C4-2B (cell line): ENCODE results near the gene CDH12.
"Not testable (repeated sequence)": the region's sequence is repeated elsewhere in the genome, so short reads cannot be mapped to it uniquely, and the experiment has no call there.

Source experiments
- H3K27ac ChIP-seq: fragments of 450-650 bp; 2 replicates; pipeline ENCODE4 v1.5.1; 2017
- CTCF ChIP-seq: fragments of 450-650 bp; conservative IDR thresholded peaks from 2 replicates; pipeline ENCODE4 v1.5.1; 2017; ENCODE audit warnings: mild to moderate bottlenecking
- ZFX ChIP-seq: fragments of 450-650 bp; IDR thresholded peaks from 2 replicates; pipeline ENCODE4 v1.6.1; 2017

CDH12 gene

DNA sequence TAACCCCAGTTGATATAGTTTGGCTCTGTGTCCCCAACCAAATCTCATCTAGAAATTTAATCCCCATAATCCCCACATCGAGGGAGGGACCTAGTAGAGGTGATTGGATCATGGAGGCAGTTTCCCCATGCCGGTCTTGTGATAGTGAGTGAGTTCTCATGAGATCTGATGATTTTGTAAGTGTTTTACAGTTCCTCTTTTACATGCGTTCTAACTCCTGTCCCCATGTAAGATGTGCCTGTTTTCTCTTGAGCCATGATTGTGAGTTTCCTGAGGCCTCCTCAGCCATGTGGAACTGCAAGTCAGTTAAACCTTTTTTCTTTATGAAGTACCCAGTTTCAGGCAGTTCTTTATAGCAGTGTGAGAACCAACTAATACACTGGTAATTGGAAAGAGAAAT is 73.6 kb downstream of the CDH12 start:
- TF ChIP-seq ZFX: no peak
- TF ChIP-seq CTCF: no peak
- no peak overlapping the region for H3K27ac ChIP-seq

DNA sequence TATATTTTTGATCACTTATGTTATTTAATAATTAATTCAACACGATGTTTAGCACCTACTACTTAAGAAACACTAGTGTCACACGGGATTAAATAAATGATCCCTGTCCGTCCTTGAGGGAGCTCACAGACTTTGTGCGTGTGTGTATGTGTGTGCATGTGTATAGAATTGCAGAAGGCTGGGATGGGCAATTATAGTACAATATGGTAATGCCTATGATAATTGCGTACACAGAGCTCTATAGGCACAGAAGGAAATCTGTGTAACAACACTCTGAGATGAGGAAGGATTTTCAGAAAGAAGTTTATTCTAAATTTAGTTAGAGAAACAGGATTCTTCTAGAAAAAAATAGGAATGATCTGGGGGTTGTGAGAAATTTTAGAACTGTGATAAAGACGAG is 76.9 kb downstream of the CDH12 start:
- no peak overlapping the region for H3K27ac ChIP-seq
- TF ChIP-seq CTCF: no peak

DNA sequence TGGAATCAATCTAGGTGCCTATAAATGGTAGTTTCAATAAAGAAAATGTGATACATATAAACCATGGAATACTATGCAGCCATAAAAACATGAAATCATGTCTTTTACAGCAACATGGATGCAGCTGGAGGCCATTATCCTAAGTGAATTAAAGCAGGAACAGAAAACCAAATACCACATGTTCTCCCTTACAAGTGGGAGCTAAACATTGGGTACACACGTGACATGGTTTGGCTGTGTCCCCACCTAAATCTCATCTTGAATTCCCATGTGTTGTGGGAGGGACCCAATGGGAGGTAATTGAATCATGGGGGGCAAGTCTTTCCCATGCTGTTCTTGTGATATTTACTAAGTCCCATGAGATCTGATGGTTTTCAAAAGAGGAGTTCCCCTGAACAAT is 78.9 kb downstream of the CDH12 start:
- not testable (repeated sequence) for H3K27ac ChIP-seq

DNA sequence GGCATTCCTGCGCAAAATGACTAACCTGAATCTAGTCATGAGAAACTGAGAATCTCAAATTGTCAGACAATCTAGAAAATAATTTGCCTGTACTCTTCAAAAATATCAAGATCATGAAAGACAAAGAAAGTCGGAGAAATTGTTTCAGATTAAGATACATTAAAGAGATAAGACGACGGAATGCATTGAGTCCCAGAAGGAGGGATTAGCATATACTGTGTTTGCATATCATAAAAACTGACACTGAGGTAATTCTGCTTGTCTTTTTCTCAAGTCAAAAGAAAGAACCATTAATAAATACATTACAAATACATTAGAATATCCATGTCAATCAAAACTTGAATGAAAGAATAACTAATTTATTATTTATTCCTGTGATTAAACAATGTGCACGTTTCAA is 88.4 kb downstream of the CDH12 start:
- H3K27ac ChIP-seq: no peak overlapping the region
- no peak for TF ChIP-seq ZFX
- TF ChIP-seq CTCF: no peak

- TF ChIP-seq CTCF (no peak), ZFX (no peak)
- H3K27ac ChIP-seq: no peak overlapping the region
Observed at GRCh38 chr5:22757776-22758175, 95.4 kb downstream of the CDH12 start.

DNA sequence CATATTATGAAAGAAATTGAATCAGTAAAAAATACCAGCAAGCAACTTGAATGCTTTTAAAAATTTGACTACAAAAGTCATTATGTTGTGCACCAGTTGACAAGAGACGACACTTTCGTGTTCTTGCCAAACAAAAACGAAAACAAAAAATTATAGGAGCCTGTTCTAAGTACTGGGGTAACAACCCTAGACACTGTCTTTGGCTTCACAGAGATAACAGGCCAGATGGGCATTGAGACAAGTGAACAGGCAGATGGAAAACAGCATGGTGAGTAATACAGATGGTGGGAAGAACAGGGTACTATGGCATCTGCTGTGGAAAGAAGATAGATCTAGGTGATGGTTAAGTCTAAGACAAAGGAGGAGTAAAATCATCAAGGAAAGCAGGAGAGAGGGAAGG is 99.0 kb downstream of the CDH12 start:
- H3K27ac ChIP-seq: no peak overlapping the region
- TF ChIP-seq CTCF: no peak
- TF ChIP-seq ZFX: no peak

DNA sequence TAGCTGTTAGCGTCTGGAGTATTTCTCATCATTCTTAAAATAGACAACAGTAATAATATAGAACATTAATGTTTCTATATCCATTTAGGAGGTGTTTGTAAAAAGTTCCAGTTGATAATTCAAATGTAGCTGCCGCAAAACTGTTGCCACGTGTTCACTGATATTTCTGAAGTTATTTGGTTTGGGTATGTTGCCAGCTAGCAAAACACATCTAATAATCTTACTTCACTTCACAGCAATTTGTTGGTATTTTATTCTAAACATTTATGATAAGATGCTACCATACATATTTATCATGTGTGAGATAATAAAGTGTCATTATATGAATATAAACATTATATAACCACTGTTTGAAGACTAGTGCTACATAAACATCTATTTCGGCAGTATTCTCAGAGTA is 101.6 kb downstream of the CDH12 start:
- H3K27ac ChIP-seq: no peak overlapping the region
- TF ChIP-seq ZFX (no peak), CTCF (no peak)

DNA sequence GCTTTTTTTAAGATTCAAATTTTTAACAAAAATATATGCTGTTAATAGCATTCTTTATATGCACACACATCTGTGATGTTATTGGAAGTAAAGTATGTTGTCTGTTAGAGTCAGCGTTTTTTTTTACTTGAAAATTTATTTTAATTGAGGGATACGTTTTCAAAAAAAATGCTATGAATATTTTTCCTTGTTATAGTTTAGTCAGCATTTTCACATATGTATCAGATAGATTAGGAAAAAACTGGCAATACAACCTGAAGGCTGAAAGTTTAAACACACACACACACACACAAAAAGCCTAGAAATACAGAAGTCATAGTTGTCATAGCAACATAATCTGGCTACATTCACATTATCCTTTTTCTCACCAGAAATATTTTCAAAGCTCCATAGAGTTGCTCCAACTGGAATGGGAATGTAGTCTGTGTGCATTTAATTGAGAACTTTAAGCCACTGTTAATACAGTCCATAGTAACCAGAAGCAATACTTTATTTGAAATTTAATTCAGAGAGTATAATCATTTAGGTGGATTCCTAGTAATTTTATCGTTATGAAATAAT is 116.6 kb downstream of the CDH12 start:
- no peak for TF ChIP-seq ZFX
- TF ChIP-seq CTCF: no peak
- H3K27ac ChIP-seq: no peak overlapping the region
